Choroid plexus epithelial cell (primary cell): Measurements from ENCODE around the gene NUP93.

Experiments
- DNase-seq: peaks from one replicate; pipeline ENCODE4 v3.0.0-alpha.2; 2010; ENCODE audit warnings: low read depth
- H3K4me3 ChIP-seq: 2 replicates; pipeline ENCODE4 v1.5.1; 2011; ENCODE audit warnings: low read depth, mild to moderate bottlenecking, control low read depth, low read length, moderate library complexity
- CTCF ChIP-seq: conservative IDR thresholded peaks from 2 replicates; pipeline ENCODE4 v1.5.1; 2011; ENCODE audit warnings: low read depth, mild to moderate bottlenecking, control low read depth, inconsistent platforms, low read length, moderate library complexity

NUP93 gene

DNA sequence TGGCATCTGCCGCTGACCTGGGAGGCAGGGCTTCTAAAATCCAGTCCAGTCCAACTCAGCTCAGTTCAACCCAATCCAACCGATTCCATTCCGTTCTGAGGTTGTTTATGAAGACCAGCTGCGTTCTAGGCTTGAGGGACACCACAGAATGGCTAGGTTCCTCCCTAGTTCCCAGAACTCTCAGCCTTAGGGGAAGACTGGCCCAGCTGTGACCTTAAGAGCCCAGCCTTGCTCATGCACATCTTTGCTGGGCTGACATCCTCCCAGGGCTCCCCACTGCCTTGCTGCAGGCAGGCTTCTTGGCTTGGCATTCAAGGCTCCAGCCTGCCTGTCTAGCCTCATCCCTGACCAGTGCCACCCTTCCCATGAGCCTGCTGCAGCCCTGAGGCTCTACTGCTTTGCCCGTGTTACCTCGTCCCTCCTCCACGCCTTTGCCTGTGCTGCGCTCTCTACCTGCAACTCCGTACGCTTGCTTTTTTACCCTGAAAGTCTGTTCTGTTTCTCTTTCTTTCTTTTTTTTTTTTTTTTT lies 143.0 kb downstream of the NUP93 start:
- DNase-seq: no peak
- no peak overlapping the region for H3K4me3 ChIP-seq
- no peak for TF ChIP-seq CTCF

GRCh38 chr16:56874800-56875199 lies 144.9 kb downstream of the NUP93 start:
- no peak for TF ChIP-seq CTCF
- peak; percentile 47 for DNase-seq

DNA sequence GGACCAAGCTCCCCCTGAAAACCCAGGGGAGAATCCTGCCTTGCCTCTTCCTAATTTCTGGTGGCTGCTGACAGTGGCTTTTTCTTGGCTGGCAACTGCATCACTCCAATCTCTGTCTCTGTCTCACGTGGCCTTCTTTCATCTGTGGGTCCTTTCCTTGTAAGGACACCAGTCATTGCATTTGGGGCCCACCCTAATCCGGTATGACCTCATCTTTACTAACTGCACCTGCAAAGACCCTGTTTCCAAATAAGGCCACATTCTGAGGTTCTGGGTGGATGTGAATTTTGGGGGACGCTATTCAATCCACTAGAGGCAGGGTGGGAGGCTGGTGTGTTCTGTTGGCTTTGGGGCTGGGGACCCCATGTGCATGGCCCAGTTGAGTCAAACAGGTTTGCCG lies 146.1 kb downstream of the NUP93 start:
- TF ChIP-seq CTCF: no peak

More at GRCh38 chr16:56874800-56875199, 144.9 kb downstream of the NUP93 start:
- no peak overlapping the region for H3K4me3 ChIP-seq

DNA sequence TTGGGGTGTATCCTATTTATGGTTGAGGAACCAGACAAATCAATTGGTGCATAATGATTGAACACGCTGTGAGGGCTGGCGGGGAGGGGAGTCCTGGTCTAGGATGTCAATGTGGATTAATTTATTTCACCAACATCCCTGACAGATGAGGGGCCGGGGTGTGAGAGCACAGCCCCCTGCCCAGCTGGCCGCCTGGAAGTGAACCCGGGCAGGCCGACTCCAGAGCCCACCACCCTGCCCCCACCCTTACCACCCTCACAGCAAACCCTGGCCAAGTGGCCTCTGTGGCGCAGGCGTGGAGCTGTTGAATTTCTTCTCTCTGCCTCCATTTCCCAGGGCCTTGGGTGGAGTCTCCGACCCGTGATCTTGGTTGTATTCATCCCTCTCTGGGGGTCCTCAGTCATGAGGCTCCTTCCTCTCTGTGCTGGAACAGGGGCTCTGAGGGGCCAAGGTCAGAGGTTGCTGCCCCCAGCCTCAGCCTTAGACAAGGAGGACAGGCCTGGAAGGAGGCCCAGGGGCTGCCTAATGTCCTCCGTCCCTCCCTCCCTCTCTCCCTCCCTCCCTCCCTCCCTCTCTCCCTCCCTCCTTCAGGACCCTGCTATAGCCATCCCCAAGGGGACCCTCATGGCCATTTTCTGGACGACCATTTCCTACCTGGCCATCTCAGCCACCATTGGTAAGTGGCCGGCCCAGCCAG lies 147.7 kb downstream of the NUP93 start:
- H3K4me3 ChIP-seq: no peak overlapping the region
- DNase-seq: no peak
- no peak for TF ChIP-seq CTCF

More for the DNA sequence above, 146.1 kb downstream of the NUP93 start:
- DNase-seq: no peak
- H3K4me3 ChIP-seq: no peak overlapping the region

DNA sequence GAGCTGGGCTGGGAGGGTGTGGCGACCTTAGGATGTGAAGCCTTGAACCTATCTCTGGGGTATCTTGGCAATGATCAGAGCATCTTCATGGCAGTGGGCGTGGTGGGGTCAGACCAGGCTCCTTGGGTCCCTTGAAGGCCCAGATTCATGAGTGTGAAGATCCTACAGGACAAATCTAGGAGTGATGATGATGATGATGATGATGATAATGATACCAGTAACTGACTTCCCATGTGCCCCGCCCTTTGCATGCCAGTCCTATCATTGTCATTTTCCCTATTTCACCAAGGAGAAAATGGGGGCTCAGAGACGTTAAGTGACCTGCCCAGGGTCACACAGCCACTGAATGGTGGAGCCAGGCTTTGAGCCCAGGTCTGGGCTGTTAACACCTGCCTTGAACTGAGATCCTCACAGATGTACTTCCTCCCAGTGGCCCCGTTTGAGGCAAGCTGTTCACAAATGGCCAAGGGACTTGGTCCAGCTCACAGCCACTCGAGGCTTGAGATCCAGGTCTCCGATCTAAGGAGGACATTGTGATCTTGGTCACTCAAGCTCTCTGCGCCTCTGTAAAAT lies 148.4 kb downstream of the NUP93 start:
- TF ChIP-seq CTCF: no peak
- no peak overlapping the region for H3K4me3 ChIP-seq
- DNase-seq: no peak

DNA sequence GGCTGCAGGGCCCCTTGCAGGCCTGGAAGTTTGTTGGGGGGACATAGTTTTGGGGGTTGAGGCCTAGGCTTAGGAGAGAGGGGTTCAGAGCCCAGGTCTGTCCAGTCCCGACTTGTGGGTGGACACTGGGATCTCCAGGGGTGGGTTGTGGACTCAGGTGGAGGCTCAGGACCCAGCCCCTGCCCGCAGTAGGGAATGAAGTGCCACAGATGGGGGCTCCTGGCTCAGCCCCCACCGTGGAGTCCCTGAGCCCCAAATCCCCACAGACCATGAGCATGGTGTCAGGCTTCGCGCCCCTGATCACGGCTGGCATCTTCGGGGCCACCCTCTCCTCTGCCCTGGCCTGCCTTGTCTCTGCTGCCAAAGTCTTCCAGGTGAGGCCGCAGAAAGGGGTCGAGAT lies 149.3 kb downstream of the NUP93 start:
- DNase-seq: no peak
- H3K4me3 ChIP-seq: no peak overlapping the region
- no peak for TF ChIP-seq CTCF

- H3K4me3 ChIP-seq: no peak overlapping the region
- no peak for TF ChIP-seq CTCF
- no peak for DNase-seq
These were observed 150.2 kb downstream of the NUP93 start for GRCh38 chr16:56880176-56880575.
